GM18861 (cell line): ENCODE data around the gene SNCB.
A peak's percentile ranks its signal among the peaks of the same experiment; 100 is the strongest.

Experiments used
- ATAC-seq: cut with Tn5 transposase; IDR thresholded peaks from one replicate; pipeline ENCODE4 v1.9.1; 2021; ENCODE audit not compliant: unreplicated experiment

SNCB gene

GRCh38 chr5:176625966-176626875 lies 4.1 kb downstream of the SNCB start:
- no peak for ATAC-seq

GRCh38 chr5:176625512-176625911 lies 4.8 kb downstream of the SNCB start:
- ATAC-seq, result no peak

DNA sequence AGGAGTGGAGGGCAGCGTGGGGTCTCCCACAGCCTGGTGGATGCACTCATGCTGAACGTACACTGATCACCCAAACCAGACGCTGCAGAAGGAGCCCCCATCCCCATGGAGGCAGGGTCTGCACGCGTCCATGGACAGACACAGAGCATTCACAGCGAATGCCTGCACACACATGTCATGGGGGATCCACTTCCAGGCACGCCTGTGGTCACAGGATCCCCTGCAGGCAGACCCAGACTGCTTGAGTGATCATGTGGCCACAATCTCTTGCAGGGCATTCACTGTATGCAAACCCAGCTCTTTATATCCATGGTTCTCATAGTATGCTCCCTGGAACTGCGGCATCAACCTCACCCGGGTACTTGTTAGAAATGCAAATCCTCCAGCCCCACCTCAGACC lies 5.4 kb downstream of the SNCB start:
- ATAC-seq, result no peak

- no peak for ATAC-seq
Observed at GRCh38 chr5:176624142-176624541, 6.2 kb downstream of the SNCB start.

DNA sequence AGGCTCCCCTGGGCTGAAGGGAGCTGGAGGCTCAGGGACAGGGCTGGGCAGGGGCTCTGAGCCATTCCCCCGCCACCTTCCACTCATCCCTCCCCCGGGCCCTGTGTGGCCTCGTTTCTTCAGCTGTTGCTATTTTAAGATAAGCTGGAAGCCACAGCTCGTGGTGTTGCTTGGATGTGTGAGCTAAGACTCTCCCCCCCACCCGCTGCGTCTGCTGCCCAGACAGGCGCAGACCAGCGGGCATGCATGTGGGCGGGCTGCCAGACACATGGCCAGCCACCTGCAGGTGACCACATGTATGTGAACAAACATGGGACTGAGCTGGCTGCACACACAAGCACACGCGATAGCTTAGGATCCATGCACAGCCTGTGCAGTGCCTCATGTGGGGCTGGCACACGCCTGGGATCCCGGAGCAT lies 8.7 kb downstream of the SNCB start:
- no peak for ATAC-seq

- no peak for ATAC-seq
Observed at GRCh38 chr5:176620333-176620981, 9.9 kb downstream of the SNCB start.

- no peak for ATAC-seq
Observed at GRCh38 chr5:176619569-176620332, 10.6 kb downstream of the SNCB start.

GRCh38 chr5:176619203-176619568 lies 11.1 kb downstream of the SNCB start:
- peak; percentile 73 for ATAC-seq

DNA sequence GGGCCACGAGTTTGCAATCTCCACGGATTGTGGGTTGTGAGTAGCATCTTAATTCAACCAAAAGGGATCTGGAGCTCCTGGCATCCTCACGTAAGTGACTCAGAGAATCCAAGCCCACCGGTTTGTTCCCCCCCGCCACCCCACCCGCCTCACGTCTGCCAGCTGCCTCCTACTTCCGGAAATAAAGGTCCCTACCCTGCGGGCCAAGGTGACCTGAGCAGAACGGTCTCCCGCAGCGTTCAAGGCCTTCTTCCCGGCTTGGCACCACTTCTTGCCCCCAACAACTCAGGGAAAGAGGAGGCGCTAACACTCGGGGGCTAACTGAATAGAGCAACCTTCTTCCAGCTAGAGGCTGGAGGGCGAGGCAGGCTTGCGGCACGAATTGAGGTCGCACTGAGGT lies 11.6 kb downstream of the SNCB start:
- no peak for ATAC-seq

DNA sequence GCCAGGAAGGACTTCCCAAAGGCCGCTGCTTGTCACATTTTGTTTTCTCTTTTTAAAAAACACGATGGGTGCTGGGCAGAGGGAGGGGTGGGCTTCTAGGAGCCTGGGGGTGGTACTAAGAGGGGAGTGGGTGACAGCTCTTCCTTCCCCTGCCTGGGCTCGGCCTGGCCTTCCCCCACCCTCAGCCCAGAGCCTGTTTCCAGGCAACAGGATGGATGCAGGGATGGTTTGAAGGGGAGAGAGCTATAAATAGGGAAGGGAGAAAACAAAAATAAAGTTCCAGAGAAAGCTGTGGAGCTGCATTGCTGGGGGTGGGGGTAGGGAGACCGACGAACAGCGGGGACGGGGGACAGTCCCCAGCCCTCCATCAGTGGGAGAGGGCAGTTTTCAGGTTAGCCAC lies 13.8 kb downstream of the SNCB start:
- no peak for ATAC-seq

DNA sequence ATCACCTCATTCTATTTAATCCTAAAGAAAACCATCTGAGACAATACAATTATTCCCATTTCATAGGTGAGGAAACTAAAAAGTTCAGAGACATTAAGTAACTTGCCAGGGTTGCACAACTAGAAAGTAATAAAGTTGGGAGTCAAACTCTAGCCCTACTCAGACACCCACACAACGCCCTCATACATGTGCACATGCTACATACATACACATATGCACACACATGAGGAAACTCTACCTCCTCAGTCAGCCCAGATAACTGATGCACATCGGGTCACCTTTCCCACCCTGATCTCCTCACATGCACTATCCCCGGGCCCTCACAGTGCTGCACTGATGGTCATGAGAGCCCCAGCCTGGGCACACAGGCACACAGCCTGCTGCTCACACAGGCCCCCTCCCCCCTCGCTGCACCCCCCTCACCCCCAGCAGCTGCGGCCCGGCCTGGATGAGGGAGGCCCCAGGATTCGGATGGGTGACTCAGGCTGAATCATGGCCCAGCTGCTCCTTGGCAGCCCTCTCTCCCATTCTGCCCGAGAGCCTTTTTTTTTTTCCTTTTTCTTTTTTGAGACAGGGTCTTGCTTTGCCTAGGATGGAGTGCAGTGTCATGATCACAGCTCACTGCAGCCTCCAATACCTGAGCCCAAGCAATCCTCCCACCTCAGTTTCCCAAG lies 15.4 kb downstream of the SNCB start:
- no peak for ATAC-seq

DNA sequence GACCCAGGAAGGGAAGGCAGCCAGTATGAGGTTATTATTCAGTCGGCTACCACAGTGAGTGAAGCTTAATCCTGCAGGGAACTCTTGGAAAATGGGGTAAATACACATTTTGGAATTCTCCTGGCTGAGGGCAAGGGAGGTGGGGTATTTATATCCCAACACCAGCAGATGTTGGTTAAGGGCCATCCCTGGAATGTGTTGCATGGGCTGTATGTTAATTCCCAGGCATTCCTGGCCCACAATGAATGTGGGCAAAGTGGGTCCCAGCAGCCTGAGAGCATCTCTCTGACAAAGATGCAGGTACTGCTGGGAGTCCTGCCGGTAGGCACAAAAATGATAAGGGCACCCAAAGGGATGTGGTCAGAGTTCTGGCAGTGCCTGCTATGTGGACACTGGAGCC lies 17.5 kb downstream of the SNCB start:
- ATAC-seq, result no peak

DNA sequence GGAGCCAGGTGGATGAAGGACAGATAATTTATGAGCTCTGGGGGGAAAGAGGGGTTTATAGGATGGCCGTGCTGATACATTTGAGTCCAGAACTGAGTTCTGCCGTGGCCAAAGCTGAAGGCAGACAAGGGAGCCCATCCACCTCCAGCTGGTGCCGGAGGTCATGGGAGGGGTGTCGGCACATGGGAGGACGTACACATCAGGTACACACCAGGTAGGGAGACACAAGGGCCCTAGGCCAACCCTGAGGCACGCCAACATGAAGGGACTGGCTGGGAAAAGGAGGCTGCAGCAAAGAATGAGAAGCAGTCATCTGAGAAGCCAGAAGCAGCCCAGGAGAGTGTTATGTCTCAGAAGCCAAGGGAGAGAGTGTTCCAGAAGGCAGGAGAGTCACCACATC lies 18.3 kb downstream of the SNCB start:
- no peak for ATAC-seq

GRCh38 chr5:176611435-176611834 lies 18.9 kb downstream of the SNCB start:
- no peak for ATAC-seq

GRCh38 chr5:176610435-176610773 lies 19.9 kb downstream of the SNCB start:
- no peak for ATAC-seq

- peak; percentile 49 for ATAC-seq
Observed at GRCh38 chr5:176609724-176610434, 20.5 kb downstream of the SNCB start, which contains the start of gene GPRIN1. TSS of gene GPRIN1 (minus strand) at chr5:176610156. CDS start at chr5:176599834, 10,322 bp downstream.

- ATAC-seq, result no peak
Observed at GRCh38 chr5:176608937-176609723, 21.2 kb downstream of the SNCB start.

DNA sequence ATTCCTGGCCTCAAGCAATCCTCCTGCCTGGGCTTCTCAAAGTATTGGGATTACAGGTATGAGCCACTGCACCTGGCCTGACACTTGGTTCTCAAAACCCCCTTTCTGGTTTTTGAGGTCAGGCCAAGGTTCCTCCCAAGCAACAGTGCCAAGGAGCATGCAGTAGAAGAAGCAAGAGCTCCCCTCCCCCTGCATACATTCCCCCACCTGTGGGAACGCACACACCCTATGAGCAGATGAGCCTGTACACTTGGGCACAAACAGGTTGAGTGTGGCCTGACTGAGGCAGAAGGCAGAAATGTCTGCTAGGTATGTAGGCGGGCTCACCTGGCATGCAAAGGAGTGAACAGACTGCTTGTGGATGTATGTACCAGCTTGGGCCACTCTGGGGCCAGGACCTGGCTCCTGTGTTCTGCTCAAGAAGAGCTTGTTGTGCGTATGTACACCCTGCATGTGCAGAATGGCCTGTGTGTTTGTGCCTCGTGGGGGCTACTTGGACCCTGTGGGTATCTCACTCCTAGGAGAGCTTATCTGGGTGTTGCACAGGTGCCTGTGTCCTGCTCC lies 22.1 kb downstream of the SNCB start:
- ATAC-seq, result no peak

GRCh38 chr5:176606875-176607274 lies 23.5 kb downstream of the SNCB start:
- no peak for ATAC-seq
